Measurements from ENCODE around the gene GRM8. TPM values are rescaled to one million over a fixed set of nuclear protein-coding genes. Genes with fewer than 3 reads are reported as not detected.
"Not testable (repeated sequence)": the region's sequence is repeated elsewhere in the genome, so short reads cannot be mapped to it uniquely, and the experiment has no call there.

GRM8 gene
- total RNA-seq, 6 experiments from 2014 or later, result not detected

DNA sequence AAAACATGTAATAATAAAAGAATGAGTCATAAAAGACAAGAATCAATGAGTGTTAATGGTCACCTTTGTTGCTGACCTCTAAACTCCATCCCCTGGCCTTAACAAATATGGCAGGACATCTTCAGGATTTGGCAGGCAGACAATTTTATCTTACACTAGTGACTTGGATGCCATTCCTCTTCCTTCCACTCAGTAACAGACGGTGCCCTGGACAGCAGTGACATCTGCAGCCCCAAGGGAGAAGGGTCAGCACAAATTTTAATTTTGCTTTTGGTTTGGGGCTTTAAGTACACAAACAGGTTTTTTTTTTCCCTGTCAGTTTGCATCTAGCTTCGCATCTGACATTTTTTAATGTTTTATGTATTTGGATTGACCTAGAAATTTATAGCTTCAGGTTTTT is 370.8 kb downstream of the GRM8 start:
- H3K4me1 Mint-ChIP-seq (ENCODE audit: low read depth); H3K4me3 Mint-ChIP-seq; DNase-seq; H3K27ac Mint-ChIP-seq; H3K36me3 Mint-ChIP-seq (ENCODE audit: low read depth); H3K27me3 Mint-ChIP-seq (ENCODE audit: insufficient read depth): not testable (repeated sequence)
- peaks cover 16% of the 10 kb centered on the region for H3K9me3 Mint-ChIP-seq

DNA sequence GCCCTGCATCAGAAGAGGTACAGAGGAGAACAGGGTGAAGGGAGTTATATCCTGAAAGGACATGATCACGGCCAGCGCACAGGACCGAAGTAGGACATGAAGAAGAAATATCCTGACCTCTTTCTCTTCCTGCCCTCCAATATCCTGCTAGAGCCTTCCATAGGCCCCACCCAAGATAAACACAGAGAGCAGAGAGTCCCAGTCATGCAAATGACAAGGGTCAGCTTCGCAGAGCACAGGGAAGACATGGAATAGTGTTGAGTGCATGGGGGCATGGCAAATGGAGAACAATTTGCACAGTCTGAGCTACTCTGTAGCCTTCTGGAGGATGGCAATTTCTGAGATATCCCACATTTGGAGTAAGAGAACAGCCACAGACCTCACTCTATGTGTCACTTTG is 371.4 kb downstream of the GRM8 start:
- H3K9me3 Mint-ChIP-seq, result peaks cover 16% of the 10 kb centered on the region
- H3K27ac Mint-ChIP-seq, result no peak overlapping the region
- DNase-seq, result no peak
- H3K36me3 Mint-ChIP-seq (ENCODE audit: low read depth), result no peaks in the 10 kb centered on the region
- H3K4me3 Mint-ChIP-seq, result no peak overlapping the region
- H3K4me1 Mint-ChIP-seq (ENCODE audit: low read depth), result no peaks in the 10 kb centered on the region
- H3K27me3 Mint-ChIP-seq (ENCODE audit: insufficient read depth), result no peaks in the 10 kb centered on the region; the same call in 1 of the 2 replicates
- TF ChIP-seq, protein P1, sequence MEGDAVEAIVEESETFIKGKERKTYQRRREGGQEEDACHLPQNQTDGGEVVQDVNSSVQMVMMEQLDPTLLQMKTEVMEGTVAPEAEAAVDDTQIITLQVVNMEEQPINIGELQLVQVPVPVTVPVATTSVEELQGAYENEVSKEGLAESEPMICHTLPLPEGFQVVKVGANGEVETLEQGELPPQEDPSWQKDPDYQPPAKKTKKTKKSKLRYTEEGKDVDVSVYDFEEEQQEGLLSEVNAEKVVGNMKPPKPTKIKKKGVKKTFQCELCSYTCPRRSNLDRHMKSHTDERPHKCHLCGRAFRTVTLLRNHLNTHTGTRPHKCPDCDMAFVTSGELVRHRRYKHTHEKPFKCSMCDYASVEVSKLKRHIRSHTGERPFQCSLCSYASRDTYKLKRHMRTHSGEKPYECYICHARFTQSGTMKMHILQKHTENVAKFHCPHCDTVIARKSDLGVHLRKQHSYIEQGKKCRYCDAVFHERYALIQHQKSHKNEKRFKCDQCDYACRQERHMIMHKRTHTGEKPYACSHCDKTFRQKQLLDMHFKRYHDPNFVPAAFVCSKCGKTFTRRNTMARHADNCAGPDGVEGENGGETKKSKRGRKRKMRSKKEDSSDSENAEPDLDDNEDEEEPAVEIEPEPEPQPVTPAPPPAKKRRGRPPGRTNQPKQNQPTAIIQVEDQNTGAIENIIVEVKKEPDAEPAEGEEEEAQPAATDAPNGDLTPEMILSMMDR (IDR thresholded peaks at IDR 0.05), result no peak

DNA sequence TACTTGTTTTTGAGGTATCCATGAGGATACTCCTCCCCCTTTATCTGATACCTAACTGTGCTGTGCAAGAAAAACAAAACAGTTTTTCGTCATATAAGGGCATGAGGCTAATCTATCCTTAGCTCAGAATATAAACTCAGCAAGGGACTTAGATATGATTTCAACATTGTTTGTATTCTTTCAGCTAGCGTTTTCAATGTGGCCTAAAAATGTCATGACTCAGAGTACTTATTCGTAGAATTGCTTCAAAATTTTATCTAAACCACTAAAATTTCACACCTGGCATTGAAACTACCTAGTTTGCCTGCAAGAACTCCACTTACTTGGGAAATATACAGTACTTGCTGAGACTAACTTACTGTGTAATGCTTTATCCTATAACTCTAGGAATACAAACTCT is 376.2 kb downstream of the GRM8 start:
- peaks cover 21% of the 10 kb centered on the region for H3K9me3 Mint-ChIP-seq
- not testable (repeated sequence) for H3K4me1 Mint-ChIP-seq (ENCODE audit: low read depth); H3K27me3 Mint-ChIP-seq (ENCODE audit: insufficient read depth); H3K36me3 Mint-ChIP-seq (ENCODE audit: low read depth); DNase-seq; H3K4me3 Mint-ChIP-seq; H3K27ac Mint-ChIP-seq

DNA sequence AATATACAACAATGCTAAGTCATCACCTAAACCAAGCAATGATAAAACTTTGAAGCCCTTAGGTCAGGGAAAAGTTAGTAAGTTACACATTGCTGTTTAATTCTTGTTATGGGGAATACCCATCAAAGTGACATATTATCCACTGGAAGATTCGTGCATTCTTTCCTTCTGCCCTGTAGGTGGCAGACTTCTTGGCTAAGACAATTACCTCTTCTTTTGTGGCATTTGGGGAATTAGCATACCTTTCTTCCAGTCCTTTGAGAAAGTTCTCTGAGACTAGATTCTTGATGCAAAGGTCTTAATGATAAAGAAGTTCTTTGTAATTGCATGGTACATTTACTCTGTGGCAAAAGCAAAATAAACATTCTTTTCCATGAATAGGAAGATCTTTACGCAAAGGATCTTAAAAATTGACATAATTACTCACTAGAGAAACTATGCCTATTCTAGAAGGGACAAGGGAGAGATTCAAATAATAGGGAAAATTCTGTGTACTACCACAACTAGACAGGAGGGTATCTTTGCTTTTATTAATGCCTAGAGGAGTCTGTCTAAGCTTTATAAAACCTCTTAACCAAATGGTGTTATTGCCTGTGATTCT is 395.9 kb downstream of the GRM8 start:
- DNase-seq, result no peak
- TF ChIP-seq, protein P1 (IDR thresholded peaks at IDR 0.05), result peak; percentile 55; the same call in 1 of the 2 replicates
- H3K27ac Mint-ChIP-seq, result no peak overlapping the region
- no peaks in the 10 kb centered on the region for H3K27me3 Mint-ChIP-seq (ENCODE audit: insufficient read depth)
- H3K4me1 Mint-ChIP-seq (ENCODE audit: low read depth), result no peaks in the 10 kb centered on the region
- no peak overlapping the region for H3K4me3 Mint-ChIP-seq
- no peaks in the 10 kb centered on the region for H3K36me3 Mint-ChIP-seq (ENCODE audit: low read depth)
- H3K9me3 Mint-ChIP-seq, result peaks cover 24% of the 10 kb centered on the region

DNA sequence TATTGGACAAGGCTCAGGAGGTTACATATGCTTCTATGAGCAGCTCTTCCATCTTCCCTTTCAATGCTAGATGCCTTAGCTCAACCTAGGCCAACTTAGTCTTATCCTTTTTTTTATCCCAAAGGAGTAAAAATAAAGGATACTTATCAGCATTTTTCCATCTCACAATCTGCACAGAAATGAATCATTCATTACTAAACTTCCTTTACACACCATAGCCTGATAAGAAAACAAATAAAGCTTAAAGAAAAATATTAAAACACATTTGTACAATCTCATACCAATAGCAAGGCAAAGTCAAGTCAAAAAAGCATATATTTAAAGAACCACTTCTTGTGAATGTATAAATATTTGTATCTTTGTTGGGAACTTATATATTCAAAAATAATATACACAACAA is 407.4 kb downstream of the GRM8 start:
- no peaks in the 10 kb centered on the region; the same call in 1 of the 2 replicates for H3K27me3 Mint-ChIP-seq (ENCODE audit: insufficient read depth)
- DNase-seq, result no peak
- no peaks in the 10 kb centered on the region for H3K4me1 Mint-ChIP-seq (ENCODE audit: low read depth)
- peaks cover 15% of the 10 kb centered on the region; the same call in 1 of the 2 replicates for H3K9me3 Mint-ChIP-seq
- TF ChIP-seq, protein P1 (IDR thresholded peaks at IDR 0.05), result no peak
- H3K27ac Mint-ChIP-seq, result no peak overlapping the region
- H3K4me3 Mint-ChIP-seq, result no peak overlapping the region
- H3K36me3 Mint-ChIP-seq (ENCODE audit: low read depth), result no peaks in the 10 kb centered on the region

DNA sequence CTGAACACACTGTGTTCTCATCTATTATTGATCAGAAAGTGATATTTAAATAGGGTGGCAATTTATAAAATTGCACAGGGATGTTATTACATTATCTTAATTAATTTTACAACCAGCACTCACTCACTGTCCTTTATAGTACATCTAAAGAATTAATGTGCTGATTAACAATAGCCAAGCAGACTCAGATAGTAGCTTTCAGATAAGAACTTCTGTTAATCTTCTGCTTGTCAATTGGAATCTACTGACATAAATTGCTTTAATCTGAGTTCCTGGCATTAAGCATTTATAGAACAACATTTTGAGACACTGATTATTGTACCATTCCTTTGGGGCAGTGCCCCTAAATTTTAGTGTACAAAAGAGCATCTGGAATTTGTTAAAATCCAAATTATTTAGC is 408.9 kb downstream of the GRM8 start:
- TF ChIP-seq, protein P1 (IDR thresholded peaks at IDR 0.05), result no peak
- no peak for DNase-seq
- Mint-ChIP-seq H3K9me3 (peaks cover 14% of the 10 kb centered on the region), H3K27ac (no peak overlapping the region), H3K36me3 (ENCODE audit: low read depth) (no peaks in the 10 kb centered on the region), H3K4me1 (ENCODE audit: low read depth) (no peaks in the 10 kb centered on the region), H3K27me3 (ENCODE audit: insufficient read depth) (no peaks in the 10 kb centered on the region; the same call in 1 of the 2 replicates), H3K4me3 (no peak overlapping the region)
